Uterus (tissue), 2 donors: Measurements from ENCODE around the gene PCDHGA5.

Experiments
- POLR2A ChIP-seq, 2 donors: fragments of 450-650 bp; IDR thresholded peaks; one replicate each; pipeline ENCODE4 v1.6.1; 2016; ENCODE audit warnings: antibody characterized with exemption in 2 of 2, mild to moderate bottlenecking in 1 of 2, moderate library complexity in 1 of 2
- TF ChIP-seq, protein P1 (sequence below), 4 experiments: fragments of 200-600 bp in 2 of 4; fragments of 450-650 bp in 2 of 4; sonication (generic) in 2 of 4; IDR thresholded peaks; one replicate each; pipeline ENCODE4 v1.5.1; 2016 to 2019; ENCODE audit warnings: antibody characterized with exemption in 4 of 4, mild to moderate bottlenecking in 2 of 4, moderate library complexity in 1 of 4

GRCh38 chr5:141399555-141400258 is 35.7 kb downstream of the PCDHGA5 start:
- TF ChIP-seq POLR2A (IDR thresholded peaks at IDR 0.05), result no peak
- TF ChIP-seq, protein P1, sequence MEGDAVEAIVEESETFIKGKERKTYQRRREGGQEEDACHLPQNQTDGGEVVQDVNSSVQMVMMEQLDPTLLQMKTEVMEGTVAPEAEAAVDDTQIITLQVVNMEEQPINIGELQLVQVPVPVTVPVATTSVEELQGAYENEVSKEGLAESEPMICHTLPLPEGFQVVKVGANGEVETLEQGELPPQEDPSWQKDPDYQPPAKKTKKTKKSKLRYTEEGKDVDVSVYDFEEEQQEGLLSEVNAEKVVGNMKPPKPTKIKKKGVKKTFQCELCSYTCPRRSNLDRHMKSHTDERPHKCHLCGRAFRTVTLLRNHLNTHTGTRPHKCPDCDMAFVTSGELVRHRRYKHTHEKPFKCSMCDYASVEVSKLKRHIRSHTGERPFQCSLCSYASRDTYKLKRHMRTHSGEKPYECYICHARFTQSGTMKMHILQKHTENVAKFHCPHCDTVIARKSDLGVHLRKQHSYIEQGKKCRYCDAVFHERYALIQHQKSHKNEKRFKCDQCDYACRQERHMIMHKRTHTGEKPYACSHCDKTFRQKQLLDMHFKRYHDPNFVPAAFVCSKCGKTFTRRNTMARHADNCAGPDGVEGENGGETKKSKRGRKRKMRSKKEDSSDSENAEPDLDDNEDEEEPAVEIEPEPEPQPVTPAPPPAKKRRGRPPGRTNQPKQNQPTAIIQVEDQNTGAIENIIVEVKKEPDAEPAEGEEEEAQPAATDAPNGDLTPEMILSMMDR (IDR thresholded peaks at IDR 0.05), result no peak
